Measurements from ENCODE around the gene SYT6. TPM values are rescaled to one million over a fixed set of nuclear protein-coding genes. Genes with fewer than 3 reads are reported as not detected.

SYT6 gene
- total RNA-seq, 1 donor from 2014 or later: 12.6 TPM

DNA sequence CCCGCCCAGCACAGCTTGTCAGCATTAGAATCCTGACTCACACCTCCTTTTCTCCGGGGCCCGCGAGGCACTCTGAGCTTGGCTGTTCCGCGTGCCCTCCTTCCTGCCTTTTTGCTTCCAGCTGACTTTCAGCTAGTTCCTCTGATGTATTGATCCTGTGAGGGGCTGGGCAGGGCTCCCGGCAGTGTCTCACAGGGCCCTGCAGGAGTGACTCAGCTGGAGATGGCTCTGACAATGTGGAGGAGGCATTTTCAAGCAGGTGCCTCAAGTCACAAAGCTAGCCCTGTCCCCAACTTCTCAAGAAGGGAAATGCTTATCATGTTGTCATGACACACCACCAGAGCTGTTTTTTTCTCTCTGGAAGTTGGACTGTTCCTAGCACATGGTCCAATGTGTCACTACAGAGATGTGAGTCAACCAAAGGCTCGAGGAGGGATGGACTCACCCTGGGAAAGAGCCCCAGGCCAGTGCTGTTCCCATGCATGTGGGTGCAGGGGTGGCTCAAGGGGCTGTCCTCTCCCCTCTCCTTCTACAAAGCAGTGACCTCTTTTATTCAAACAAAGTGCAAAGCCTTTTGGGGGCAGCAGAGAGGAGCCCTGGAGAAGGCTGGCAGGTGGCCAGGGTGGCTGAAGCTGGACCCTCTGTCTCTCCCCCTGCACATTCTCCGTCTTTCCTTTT is 30.6 kb downstream of the SYT6 start:
- DNase-seq (ENCODE audit: low spot score in 2 of 2) (no peak), FAIRE-seq (no peak)

DNA sequence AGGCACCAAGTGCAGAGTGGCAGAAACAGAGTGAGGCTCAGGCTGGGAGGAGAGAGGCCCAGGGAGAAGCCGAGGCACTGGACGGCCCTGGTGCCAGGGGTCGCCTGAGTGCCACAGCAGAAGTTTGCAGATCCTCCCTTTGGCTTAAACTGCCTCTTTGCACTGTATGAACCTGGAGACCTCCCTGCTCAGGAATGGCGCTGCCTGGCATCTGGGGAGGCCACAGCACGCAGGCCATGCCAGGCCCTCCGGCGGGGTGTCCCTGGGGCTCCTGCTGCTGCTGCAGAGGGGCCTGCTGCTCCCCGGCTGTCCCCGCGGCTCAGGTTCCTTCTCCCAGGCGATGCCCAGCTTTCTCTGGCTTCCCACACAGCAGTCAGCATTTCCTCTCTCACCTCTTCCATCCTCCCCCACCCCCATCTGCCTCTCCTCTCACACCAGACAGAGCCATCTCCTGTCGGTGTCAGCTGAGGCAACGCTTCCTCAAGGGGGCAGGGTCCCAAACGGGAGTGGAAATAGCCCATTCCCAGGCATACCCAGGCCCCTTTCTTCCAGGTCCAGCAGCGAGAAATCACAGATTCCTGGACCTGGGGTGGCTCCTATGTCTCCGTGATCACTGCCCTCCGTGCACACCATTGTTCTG is 35.2 kb downstream of the SYT6 start:
- no peak for FAIRE-seq

DNA sequence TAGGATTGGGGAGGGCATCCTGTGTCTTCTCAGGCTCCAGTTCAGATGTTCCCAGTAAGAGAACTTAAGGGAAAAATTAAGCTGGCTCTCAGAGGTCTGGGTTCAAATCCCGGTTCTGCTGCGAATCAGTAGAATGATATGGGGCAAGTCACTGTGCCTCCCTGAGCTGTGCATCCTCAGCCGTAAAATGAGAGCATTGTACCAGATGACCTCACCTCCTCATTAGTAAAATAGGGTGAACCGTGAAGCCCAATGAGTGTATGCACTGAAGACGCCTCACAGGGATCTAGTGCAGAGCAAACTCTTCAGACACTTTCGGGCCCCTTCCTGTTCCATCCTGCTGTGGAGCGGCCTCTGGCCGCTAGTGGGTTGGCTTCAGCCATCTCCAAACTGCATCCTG is 36.0 kb downstream of the SYT6 start:
- FAIRE-seq (no peak), DNase-seq (ENCODE audit: low spot score in 2 of 2) (no peak)

More for the DNA sequence above, 35.2 kb downstream of the SYT6 start:
- DNase-seq (ENCODE audit: low spot score in 2 of 2): no peak

DNA sequence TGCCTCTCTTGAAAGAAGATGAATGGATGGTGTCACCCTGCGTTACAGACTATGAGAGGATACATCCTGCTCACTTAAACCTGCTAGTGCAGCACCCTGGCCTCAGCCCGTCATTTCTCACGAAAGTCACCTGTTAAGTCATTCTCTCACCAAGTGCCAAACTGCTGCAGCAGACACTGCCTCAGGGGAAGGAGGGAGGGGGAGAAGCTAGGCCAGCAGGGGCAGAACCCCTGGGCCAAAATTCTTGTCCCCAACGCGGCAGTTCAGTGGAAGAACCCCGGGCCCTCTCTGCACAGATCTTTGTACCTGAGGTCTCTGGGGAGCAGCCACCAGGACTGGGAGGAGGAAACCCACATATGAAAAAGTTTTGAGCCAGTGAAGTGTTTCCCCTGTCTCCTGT is 37.6 kb downstream of the SYT6 start:
- no peak for DNase-seq (ENCODE audit: low spot score in 2 of 2)
- FAIRE-seq: no peak

DNA sequence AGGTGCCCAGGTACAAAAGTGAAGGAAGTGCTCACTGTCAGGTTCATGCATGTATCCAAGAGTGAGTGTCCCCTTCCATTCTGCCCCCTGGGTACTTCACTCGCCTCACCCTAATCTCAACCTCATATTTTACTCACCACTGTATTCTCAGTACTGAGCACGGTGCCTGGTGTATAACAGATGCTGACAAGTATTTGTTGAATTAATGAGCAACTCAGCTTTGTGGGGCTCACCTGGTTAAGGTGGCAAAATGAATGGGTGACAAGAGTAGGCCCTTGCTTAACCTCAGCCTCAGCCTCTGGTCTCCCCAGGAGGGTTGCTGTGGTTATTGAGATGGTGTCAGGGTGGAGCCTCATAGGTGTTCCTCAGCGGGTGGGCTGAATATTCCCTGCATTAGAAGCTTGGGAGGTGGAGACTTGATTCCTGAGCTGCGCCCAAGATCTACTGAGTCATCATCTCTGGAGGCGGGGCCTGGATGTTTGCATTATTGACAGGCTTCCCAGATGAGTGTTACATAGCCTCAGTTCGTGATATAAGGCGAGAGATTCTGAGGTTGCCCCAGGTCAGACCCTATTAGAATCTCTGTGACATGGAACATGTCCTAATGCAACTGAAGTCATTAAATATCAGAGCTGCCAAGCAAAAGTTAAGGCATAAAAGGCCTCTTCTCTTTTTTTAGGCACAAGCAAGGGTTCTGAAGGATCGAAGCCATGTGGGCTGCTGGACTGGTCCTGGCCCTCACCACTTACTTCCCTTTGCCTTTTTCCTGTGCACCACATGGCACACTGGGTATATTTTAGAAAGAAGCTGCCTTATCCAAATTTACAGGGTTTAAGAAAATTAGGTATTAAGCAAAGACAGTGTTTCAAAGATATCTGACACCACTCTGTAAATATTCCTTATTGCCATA is 39.2 kb downstream of the SYT6 start:
- FAIRE-seq: no peak
- no peak for DNase-seq (ENCODE audit: low spot score in 2 of 2)

DNA sequence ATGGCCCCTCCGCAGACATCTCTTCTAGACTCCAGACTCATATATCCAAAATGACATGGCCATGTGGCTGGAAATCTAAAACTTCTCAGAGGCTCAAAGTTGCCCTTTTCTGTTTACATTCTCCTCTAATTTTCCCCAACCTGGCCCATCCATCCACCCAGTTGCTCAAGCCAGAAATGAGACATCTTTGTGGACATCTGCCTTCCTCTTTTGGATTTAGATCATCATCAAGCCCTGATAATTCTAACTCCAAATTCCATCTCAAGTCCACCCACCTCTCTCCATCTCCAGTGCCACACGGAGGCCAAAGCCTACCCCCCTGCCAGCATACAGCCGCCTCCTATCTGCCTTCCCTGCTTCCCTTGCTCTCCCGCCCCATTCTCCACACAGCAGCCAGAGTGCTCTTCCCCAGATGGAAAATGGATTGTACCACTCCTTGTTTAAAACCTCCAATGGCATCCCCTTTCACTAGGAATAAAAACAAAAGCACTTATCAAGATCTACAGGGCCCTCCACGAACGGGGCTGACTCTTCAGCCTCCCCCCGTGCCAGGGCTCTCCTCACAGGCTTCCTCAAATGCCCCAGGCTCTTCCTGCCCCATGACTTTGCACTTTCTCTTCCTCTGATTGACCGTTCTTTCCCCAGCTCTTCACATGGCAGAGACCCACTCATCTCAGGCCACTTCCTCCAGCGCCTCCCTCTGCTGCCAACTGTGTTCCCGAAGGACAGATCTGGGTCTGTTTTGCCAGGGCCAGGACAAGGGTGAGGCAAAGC is 40.1 kb downstream of the SYT6 start:
- no peak for DNase-seq (ENCODE audit: low spot score in 2 of 2)
- no peak for FAIRE-seq

DNA sequence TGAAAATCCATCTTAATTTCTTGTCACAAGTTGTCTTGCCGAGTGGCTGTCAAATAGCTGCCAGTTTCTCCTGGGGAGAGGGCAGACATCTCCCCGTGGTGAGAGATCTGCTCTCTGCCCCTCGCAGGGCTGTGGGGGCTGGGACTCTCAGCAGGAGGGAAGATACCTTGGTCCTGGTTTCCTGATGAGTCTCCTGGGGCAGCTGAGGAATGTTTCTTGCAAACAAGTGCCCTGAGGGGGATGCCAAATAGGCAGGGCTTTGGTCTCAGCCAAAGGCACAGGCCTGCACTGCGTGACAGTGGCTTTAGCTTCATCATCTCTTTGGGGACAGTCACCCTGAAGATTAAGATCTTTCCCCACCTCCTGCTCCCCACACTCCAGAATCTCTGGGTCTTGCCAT is 40.9 kb downstream of the SYT6 start:
- no peak for FAIRE-seq

DNA sequence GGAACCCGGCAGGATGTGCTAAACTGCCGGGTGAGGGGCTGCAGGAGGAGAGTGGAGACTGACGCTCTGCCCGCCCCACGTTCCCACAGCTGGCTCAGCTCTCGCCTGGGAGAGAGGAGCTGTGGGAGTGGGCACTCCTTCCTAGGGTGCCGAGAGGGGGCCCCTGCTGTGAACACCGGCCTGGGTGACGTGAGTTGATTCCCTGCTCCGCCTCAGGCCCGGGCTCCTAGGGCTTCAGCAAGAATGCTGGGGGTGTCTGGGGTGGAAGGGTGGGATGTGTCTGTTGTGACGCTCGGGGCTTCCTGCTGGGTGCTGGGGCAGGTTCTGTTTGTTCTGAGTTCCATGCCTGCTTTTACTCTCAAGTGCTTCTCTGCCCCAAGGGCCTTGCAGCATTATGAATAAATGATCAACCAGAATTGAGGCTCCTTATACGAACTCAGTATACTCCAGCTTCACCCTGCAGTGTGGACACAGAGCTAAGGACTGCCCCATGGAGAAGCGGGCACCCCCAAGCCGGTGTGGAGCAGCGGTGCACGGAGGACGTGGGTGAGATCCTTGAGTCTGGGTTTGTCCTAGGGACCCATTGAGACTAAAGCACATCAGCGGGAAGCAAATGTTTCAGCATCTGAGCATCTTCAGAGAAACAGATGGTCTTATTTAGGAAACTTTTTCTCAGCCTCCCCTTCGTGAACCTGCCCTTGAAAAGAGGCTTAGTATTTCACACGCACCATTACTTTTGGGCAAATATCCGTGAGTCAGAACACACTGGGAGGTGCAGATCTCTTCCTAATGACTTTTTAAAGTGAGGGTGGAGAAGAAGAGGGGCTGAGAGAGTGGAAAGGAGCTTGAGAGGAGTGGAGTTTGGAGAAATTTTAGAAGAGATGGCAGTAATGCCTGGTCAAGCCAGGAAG is 41.7 kb downstream of the SYT6 start:
- no peak for DNase-seq (ENCODE audit: low spot score in 2 of 2)
- no peak for FAIRE-seq

More for the DNA sequence above, 40.9 kb downstream of the SYT6 start:
- no peak for DNase-seq (ENCODE audit: low spot score in 2 of 2)

DNA sequence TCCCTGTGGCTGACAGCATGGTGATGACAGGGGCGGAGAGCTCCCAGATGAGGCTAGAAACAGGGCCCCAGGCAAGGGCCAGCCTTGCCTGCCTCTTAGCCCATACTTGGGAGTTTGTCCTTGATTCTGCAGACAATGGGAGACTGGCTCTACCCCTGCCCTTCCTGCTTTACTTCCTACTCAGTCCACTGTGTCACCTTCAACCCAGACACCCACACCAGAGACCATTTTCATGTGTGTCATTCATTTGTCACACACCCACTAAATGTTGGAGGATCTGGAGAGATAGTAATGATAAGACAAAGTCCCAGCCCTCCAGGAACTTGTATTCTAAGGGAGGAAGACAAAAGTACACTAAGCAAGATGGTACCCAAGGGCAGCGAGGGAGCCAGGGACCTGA is 43.7 kb downstream of the SYT6 start:
- no peak for FAIRE-seq
- DNase-seq (ENCODE audit: low spot score in 2 of 2): no peak

DNA sequence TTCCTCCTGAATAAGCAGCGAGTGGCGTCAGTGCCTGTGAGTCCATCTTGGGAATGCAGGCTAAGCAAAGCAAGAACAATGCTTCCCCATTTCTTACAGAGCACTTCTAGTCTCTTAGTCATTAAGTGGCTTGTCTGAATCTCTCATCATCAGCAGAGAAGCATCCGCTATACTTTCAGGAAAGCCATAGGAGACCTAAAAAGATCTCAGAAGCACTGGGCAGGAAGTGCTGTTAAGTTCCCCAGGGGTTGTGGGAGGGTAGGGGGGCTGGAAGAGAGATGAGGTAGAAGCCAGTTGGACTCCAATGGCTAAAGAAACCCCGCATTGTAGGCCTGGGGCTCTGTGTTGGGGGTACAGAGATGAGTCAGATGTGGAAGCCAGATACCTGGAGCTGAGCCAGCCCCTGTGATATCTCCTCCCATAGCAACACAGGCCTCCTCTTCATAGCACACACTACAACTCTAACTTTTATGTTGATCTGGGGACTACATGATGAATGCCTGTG is 44.9 kb downstream of the SYT6 start:
- FAIRE-seq: no peak
- no peak for DNase-seq (ENCODE audit: low spot score in 2 of 2)

DNA sequence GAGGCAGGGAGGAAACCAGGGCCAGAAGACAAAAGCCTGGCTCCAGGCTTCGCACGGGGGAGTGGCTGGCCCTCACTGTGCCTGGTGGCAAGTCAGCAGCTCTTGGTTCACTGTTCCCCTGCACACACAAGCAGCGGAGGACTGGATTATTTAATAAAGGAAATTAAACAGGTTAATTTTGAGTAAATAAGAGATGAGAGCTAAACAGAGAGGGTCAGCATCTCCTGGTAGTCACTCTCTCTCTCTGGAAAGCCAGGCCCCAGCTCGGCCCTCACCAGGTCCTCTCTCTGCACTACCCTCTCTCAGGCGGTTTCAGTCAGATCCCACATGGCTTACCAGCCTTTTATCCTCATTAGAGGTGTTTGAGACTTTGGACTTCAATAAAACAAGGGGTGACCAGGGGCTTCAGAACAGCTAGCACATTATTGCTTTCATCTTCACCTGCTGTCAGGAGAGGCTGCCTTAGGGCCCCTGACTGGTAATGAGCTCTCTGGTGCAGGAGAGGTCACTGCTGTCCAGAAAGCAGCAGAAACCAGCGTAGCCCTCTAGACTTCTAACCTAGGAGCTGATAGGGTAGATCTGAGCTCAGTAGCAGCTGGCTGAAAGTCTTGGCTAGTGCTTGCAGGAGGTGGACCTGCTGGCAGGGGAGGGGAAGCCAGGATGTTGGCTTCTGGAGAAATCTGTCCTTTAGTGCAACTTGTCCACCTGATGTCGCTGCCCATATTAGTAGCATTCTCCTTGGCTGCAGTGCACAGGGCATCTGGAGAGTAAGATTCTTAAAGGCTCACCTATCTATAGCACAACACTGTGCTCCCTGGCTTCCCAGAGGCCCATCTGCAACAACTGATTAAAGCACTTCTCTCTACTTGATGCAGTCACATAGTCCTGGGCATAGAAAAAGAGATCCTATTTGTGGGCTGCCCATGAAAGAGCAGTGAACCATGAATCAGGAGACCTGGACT is 45.9 kb downstream of the SYT6 start:
- DNase-seq (ENCODE audit: low spot score in 2 of 2) (no peak), FAIRE-seq (no peak)

DNA sequence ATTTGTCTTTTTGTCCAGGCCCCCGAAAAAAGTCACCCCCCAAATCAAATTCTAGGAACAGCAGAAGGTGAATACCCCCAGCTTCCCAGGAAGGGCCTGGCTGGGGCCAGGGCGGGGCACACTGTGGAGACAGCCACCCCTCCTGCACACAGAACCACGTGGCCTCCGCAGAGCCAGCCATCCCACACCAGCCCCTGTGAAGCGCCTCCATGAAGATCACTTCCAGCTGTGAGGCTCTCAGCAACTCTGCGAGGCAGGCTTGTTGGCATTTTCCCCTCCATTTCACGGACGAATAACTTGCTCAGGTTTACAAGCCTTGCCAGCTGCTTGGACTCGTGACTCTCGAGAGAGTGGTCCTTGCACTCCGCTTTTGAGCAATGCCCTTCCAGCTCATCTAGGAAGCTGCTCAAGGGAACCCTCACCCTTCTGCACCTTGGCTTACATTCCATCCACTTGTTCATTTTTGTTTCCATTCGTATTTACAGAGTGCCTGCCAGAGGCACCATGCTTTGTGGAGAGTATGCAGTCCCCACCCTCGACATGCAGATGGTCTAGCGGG is 48.2 kb downstream of the SYT6 start:
- DNase-seq (ENCODE audit: low spot score in 2 of 2): no peak
- FAIRE-seq: no peak

DNA sequence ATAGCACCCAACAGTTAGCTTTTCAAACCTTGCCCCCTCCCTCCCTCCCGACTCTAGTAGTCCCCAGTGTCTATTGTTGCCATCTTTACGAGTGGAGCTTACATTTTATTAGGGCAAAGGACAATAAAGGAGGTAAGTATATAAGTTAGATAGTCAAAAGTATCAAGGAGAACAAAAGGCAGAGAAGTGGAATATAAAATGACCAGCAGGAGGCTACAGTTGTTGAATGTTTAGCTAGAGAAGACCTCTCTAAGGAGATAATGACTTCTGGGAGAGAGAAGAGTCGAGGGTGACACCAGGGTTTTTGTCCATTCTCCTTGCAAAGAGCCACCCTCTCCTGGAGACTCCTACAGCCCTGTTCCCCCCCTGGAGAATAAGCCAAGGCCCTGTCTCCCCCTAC is 48.7 kb downstream of the SYT6 start:
- DNase-seq (ENCODE audit: low spot score in 2 of 2): no peak
- FAIRE-seq: no peak

DNA sequence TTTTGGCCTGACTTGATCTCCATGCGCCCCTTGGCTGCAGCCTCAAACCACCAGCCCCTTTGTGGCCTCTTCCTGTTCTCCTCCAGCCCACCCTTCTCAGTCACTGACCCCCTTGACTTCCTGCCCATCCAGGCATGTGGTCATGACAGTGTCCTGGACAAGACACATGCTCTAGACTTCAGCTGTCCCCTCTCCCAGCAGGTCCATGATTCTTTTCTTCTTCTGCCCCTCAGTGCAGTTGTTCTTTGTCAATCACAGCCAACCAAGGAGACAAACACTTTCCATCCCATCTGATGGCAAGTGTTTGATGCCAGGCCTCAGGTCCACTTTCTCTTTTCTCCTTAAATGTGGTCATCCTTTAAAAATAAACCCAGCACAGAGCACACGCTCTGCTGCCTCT is 49.7 kb downstream of the SYT6 start:
- DNase-seq (ENCODE audit: low spot score in 2 of 2) (no peak), FAIRE-seq (no peak)

DNA sequence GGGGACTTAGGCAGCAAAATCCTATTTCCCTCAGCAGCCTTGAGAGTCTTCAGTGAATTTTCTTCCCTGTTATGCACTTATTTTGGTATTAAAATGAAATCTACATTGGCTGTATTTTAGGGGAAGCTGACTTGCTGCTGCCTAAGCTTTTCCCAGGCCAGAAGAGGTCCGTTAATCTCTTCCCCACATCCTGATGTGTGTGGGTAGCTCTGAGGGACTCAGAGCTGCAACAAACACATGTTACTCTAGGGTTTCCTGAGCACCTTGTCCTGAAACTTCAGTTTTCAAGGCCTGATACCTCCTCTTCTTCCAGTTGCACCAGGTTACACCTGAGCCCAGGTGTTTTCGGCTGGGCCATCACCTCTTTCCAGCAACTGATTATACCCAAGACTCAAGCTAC is 51.5 kb downstream of the SYT6 start:
- no peak for DNase-seq (ENCODE audit: low spot score in 2 of 2)
- FAIRE-seq: no peak

DNA sequence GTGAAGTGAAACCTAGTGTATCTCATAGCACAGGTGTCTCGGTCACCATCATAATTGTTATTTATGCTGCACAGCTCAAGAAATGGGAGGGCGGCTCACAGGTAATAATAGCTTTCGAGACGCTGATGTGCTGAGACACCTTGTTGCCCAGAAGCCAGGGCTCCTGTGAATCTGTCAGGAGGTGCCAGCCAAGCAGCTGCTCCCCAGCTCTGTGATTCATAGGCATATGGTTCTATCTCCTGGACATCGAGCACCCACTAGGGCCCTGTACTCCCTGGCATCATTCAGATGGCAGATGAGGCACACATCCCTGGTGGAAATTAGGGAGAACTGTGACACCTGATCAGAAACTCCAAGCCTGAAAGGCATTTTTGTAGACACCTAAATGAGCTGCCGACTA is 53.5 kb downstream of the SYT6 start:
- FAIRE-seq (no peak), DNase-seq (ENCODE audit: low spot score in 2 of 2) (no peak)

DNA sequence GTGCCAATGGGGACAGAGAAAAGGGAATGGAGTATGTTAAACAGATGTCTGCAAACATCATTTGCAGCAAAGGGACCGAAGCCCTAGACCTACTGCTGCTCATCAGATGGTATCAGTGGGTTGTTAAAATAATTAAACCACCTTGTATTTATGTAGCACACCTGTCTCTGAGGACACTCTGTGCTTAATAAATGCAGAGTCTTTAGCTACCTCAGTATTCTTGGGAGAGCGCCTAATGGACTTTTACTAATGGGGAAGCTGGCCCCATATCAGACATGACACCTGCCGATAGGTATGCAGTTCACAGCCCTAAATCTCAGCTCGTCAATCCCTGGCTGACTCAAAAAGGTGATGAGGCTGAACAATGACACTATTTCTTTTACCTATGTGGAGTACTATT is 54.4 kb downstream of the SYT6 start:
- DNase-seq (ENCODE audit: low spot score in 2 of 2) (no peak), FAIRE-seq (no peak)

DNA sequence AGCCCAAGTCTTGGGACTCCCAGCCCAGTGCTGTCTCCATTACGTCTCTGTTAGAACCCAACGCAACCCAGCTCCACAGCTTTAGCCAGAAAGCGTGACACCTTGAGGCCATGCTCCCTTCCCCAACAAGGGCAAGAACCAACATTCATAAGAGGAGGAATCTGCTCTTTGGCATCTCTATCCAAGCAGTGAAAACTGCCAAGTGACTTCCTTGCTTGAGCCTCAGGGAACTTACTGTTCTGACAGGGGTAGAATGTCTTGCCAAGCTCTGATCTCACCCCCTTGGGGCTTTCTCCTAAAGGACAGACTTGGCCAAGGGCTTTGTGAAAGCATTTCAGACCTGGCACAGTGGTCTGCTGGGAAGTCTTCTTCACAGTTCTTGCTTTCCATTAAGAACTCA is 56.6 kb downstream of the SYT6 start:
- DNase-seq (ENCODE audit: low spot score in 2 of 2) (no peak), FAIRE-seq (no peak)
